ENCODE data around the gene ARHGAP19. TPM values are rescaled to one million over a fixed set of nuclear protein-coding genes. Genes with fewer than 3 reads are reported as not detected.

Gene ARHGAP19
- polyA plus RNA-seq, 1 donor from 2014 or later: 5.2 TPM

- H3K4me3 ChIP-seq (ENCODE audit: low read length): no peak overlapping the region
- H3K36me3 ChIP-seq (ENCODE audit: insufficient read depth, low read length): no peaks in the 10 kb centered on the region
- H3K4me2 ChIP-seq (ENCODE audit: low read length): no peak overlapping the region
- no peak for TF ChIP-seq MXI1 (conservative IDR thresholded peaks at IDR 0.05; ENCODE audit: poor library complexity, severe bottlenecking)
- no peak for TF ChIP-seq EZH2 (IDR thresholded peaks at IDR 0.05; ENCODE audit: borderline replicate concordance, insufficient read depth, low read length, poor library complexity, severe bottlenecking)
- no peak for TF ChIP-seq RAD21 (conservative IDR thresholded peaks at IDR 0.05)
- no peak for TF ChIP-seq CTCF (IDR thresholded peaks at IDR 0.05; ENCODE audit: poor library complexity, severe bottlenecking)
- TF ChIP-seq, protein P1, sequence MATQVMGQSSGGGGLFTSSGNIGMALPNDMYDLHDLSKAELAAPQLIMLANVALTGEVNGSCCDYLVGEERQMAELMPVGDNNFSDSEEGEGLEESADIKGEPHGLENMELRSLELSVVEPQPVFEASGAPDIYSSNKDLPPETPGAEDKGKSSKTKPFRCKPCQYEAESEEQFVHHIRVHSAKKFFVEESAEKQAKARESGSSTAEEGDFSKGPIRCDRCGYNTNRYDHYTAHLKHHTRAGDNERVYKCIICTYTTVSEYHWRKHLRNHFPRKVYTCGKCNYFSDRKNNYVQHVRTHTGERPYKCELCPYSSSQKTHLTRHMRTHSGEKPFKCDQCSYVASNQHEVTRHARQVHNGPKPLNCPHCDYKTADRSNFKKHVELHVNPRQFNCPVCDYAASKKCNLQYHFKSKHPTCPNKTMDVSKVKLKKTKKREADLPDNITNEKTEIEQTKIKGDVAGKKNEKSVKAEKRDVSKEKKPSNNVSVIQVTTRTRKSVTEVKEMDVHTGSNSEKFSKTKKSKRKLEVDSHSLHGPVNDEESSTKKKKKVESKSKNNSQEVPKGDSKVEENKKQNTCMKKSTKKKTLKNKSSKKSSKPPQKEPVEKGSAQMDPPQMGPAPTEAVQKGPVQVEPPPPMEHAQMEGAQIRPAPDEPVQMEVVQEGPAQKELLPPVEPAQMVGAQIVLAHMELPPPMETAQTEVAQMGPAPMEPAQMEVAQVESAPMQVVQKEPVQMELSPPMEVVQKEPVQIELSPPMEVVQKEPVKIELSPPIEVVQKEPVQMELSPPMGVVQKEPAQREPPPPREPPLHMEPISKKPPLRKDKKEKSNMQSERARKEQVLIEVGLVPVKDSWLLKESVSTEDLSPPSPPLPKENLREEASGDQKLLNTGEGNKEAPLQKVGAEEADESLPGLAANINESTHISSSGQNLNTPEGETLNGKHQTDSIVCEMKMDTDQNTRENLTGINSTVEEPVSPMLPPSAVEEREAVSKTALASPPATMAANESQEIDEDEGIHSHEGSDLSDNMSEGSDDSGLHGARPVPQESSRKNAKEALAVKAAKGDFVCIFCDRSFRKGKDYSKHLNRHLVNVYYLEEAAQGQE (IDR thresholded peaks at IDR 0.05; ENCODE audit: borderline replicate concordance): no peak
- TF ChIP-seq POLR2AphosphoS5 (IDR thresholded peaks at IDR 0.05): no peak
- H3K9ac ChIP-seq (ENCODE audit: low read length): no peak overlapping the region
- no peak overlapping the region for H3K27ac ChIP-seq (ENCODE audit: low read length)
- no peaks in the 10 kb centered on the region for H4K20me1 ChIP-seq (ENCODE audit: insufficient read depth)
- no peaks in the 10 kb centered on the region for H3K9me3 ChIP-seq (ENCODE audit: low read length)
- peaks cover 17% of the 10 kb centered on the region for H3K27me3 ChIP-seq (ENCODE audit: insufficient read depth, low read depth, low read length)
- no peaks in the 10 kb centered on the region for H3K9me2 ChIP-seq (ENCODE audit: insufficient read depth, low read length)
- H3F3A ChIP-seq (ENCODE audit: insufficient read depth, low read length, poor library complexity, severe bottlenecking): peaks cover 8% of the 10 kb centered on the region
- no peak overlapping the region for H2AFZ ChIP-seq (ENCODE audit: low read depth, low read length)
- peaks cover 17% of the 10 kb centered on the region for H3K79me2 ChIP-seq (replicated peaks; ENCODE audit: insufficient read depth, low read length)
Measured at GRCh38 chr10:97329766-97330165, 37.3 kb upstream of the ARHGAP19 start.

- Histone ChIP-seq H3K4me3 (ENCODE audit: low read length) (no peak overlapping the region), H3K27ac (ENCODE audit: low read length) (no peak overlapping the region), H3K9me2 (ENCODE audit: insufficient read depth, low read length) (no peaks in the 10 kb centered on the region), H4K20me1 (ENCODE audit: insufficient read depth) (no peaks in the 10 kb centered on the region), H3K27me3 (ENCODE audit: insufficient read depth, low read depth, low read length) (peaks cover 17% of the 10 kb centered on the region), H2AFZ (ENCODE audit: low read depth, low read length) (no peak overlapping the region), H3F3A (ENCODE audit: insufficient read depth, low read length, poor library complexity, severe bottlenecking) (peaks cover 8% of the 10 kb centered on the region), H3K36me3 (ENCODE audit: insufficient read depth, low read length) (no peaks in the 10 kb centered on the region), H3K9ac (ENCODE audit: low read length) (no peak overlapping the region), H3K79me2 (replicated peaks; ENCODE audit: insufficient read depth, low read length) (peaks cover 17% of the 10 kb centered on the region), H3K4me2 (ENCODE audit: low read length) (no peak overlapping the region), H3K9me3 (ENCODE audit: low read length) (no peaks in the 10 kb centered on the region)
- TF ChIP-seq, protein P1 (IDR thresholded peaks at IDR 0.05; ENCODE audit: borderline replicate concordance): no peak
- TF ChIP-seq EP300 (conservative IDR thresholded peaks at IDR 0.05; ENCODE audit: poor library complexity, severe bottlenecking) (no peak), MXI1 (conservative IDR thresholded peaks at IDR 0.05; ENCODE audit: poor library complexity, severe bottlenecking) (no peak), CTCF (IDR thresholded peaks at IDR 0.05; ENCODE audit: poor library complexity, severe bottlenecking) (no peak), EZH2 (IDR thresholded peaks at IDR 0.05; ENCODE audit: borderline replicate concordance, insufficient read depth, low read length, poor library complexity, severe bottlenecking) (no peak), SMC3 (conservative IDR thresholded peaks at IDR 0.05; ENCODE audit: poor library complexity) (no peak), POLR2AphosphoS5 (IDR thresholded peaks at IDR 0.05) (no peak), RAD21 (conservative IDR thresholded peaks at IDR 0.05) (no peak), TAF1 (IDR thresholded peaks at IDR 0.05; ENCODE audit: low read depth) (no peak)
Measured at GRCh38 chr10:97328646-97329453, 36.4 kb upstream of the ARHGAP19 start.

All from neural cell (in vitro differentiated cells).